DND-41 (cell line): ENCODE data around the gene RAB20.

Experiments
- CTCF ChIP-seq: IDR thresholded peaks from 2 replicates; pipeline ENCODE4 v1.5.1; 2012; ENCODE audit warnings: borderline replicate concordance, low read length, moderate library complexity, mild to moderate bottlenecking; ENCODE audit not compliant: poor library complexity, severe bottlenecking; ENCODE audit errors: extremely low read depth
- EZH2 ChIP-seq: IDR thresholded peaks from 3 replicates; pipeline ENCODE4 v1.6.1; 2012; ENCODE audit warnings: borderline replicate concordance, low read depth, mild to moderate bottlenecking, moderate library complexity, low read length, inconsistent platforms; ENCODE audit not compliant: severe bottlenecking

- TF ChIP-seq CTCF (no peak), EZH2 (no peak)
These were observed 10.6 kb upstream of the RAB20 start for GRCh38 chr13:110571896-110572777.
